ENCODE measurements around the gene LAIR2.

DNA sequence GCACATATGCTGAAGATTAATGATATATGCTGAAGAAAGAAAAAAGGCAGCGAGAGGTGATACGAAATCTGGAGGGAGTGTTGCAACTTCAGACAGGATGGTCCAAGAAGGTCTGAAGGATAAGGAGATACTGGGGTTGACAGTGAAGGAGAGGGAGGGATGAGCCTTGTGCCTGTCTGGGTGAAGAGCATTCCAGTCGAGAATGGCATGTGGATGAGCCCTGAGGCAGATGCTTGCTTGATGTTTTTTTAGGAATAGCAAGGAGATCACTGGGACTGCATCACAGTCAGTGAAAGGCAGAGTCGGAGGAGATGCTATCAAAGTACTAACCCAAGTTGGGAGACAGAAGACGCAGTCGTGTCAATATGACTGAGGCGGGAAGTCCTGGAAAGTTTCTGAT is 13.3 kb upstream of the LAIR2 start:
- TF ChIP-seq, protein P1, sequence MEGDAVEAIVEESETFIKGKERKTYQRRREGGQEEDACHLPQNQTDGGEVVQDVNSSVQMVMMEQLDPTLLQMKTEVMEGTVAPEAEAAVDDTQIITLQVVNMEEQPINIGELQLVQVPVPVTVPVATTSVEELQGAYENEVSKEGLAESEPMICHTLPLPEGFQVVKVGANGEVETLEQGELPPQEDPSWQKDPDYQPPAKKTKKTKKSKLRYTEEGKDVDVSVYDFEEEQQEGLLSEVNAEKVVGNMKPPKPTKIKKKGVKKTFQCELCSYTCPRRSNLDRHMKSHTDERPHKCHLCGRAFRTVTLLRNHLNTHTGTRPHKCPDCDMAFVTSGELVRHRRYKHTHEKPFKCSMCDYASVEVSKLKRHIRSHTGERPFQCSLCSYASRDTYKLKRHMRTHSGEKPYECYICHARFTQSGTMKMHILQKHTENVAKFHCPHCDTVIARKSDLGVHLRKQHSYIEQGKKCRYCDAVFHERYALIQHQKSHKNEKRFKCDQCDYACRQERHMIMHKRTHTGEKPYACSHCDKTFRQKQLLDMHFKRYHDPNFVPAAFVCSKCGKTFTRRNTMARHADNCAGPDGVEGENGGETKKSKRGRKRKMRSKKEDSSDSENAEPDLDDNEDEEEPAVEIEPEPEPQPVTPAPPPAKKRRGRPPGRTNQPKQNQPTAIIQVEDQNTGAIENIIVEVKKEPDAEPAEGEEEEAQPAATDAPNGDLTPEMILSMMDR (IDR thresholded peaks at IDR 0.05) = no peak
- no peak for TF ChIP-seq POLR2A (IDR thresholded peaks at IDR 0.05)
